OCI-LY3 (cell line): ENCODE measurements around the gene PLD5.

ENCODE experiments used
- CTCF ChIP-seq: fragments of 200-600, 300-600 bp; sonication (generic); IDR thresholded peaks from 2 replicates; pipeline ENCODE4 v1.5.1; 2014; ENCODE audit warnings: antibody characterized with exemption, low read length, low read depth
- EZH2phosphoT487 ChIP-seq: fragments of 200-600 bp; shearing (Covaris generic); IDR thresholded peaks from 2 replicates; pipeline ENCODE4 v1.6.1; 2018; ENCODE audit warnings: antibody characterized with exemption, mixed run types, low read depth

- TF ChIP-seq CTCF (no peak), EZH2phosphoT487 (no peak)
These were observed 313.1 kb downstream of the PLD5 start for GRCh38 chr1:242211254-242212022.
